HepG2 (cell line): Measurements from ENCODE around the gene SLC15A5. TPM values are rescaled to one million over a fixed set of nuclear protein-coding genes. Genes with fewer than 3 reads are reported as not detected.

Experiments used
- ATAC-seq: fragments of 200-7000 bp; cut with Tn5 transposase; 3 replicates; pipeline ENCODE4 v1.9.1; 2020; ENCODE audit warnings: mild to moderate bottlenecking, moderate library complexity
- BruUV-seq: library from RNA; stranded (reverse); fragments of 400-500 nt; replicated peaks from 2 replicates; lab custom pipeline; 2021; lab: Mats Ljungman, UMichigan
- CTCF ChIA-PET: fragments of 300-600 bp; formaldehyde crosslinking; extraction: SDS; loops from one replicate; lab custom pipeline; 2021; ENCODE audit warnings: low total read pairs, inconsistent platforms, low intra/inter-chr PET ratio; lab: Yijun Ruan, JAX
- POLR2A ChIA-PET: fragments of 350-600 bp; sonication (Branson Sonifier 250); formaldehyde crosslinking; loops from one replicate; lab custom pipeline; 2020; ENCODE audit warnings: antibody characterized with exemption, inconsistent platforms; lab: Yijun Ruan, JAX
- DNase-seq: peaks from one replicate; pipeline ENCODE4 v3.0.0-alpha.2; 2015; ENCODE audit warnings: low spot score
- FAIRE-seq: peaks from 3 replicates; lab custom pipeline; 2011; peaks lifted over from hg19 to GRCh38; lab: Jason Lieb, UNC
- H2AFZ ChIP-seq: one replicate; pipeline ENCODE4 v1.6.1; 2011; ENCODE audit warnings: low read length, inconsistent platforms
- H3K27ac ChIP-seq: fragments of 300-600 bp; 3 replicates; pipeline ENCODE4 v1.8.0; 2011; ENCODE audit warnings: mixed run types, mild to moderate bottlenecking, mixed read lengths, low read length, inconsistent platforms; ENCODE audit not compliant: insufficient read depth; ENCODE audit errors: extremely low read length
- H3K27me3 ChIP-seq, 2 experiments: fragments of 200-600 bp in 1 of 2; 2 replicates in 1 of 2; 3 replicates in 1 of 2; pipeline versions ENCODE4 v1.6.0 to v1.8.0; 2011; ENCODE audit warnings: low read length in 2 of 2, mild to moderate bottlenecking in 2 of 2, moderate library complexity in 2 of 2, inconsistent platforms in 1 of 2; ENCODE audit not compliant: insufficient read depth in 2 of 2, control insufficient read depth in 1 of 2
- H3K36me3 ChIP-seq, 2 experiments: fragments of 200-600 bp in 1 of 2; replicated peaks in 1 of 2; 2 replicates in 1 of 2; 3 replicates in 1 of 2; pipeline versions ENCODE4 v1.5.1 to v1.8.0; 2011; ENCODE audit warnings: low read length in 2 of 2, inconsistent platforms in 1 of 2; ENCODE audit not compliant: insufficient read depth in 2 of 2, control insufficient read depth in 1 of 2
- H3K4me1 ChIP-seq: 2 replicates; pipeline ENCODE4 v1.5.1; 2012; ENCODE audit warnings: low read length, inconsistent platforms; ENCODE audit not compliant: insufficient read depth
- H3K4me2 ChIP-seq: 2 replicates; pipeline ENCODE4 v1.6.0; 2011; ENCODE audit warnings: low read depth, low read length, inconsistent platforms
- H3K4me3 ChIP-seq, 3 experiments: fragments of 200-600 bp in 1 of 3; sonication (generic), shearing (Covaris generic) in 1 of 3; replicated peaks in 1 of 3; 2 replicates each; pipeline ENCODE4 v1.5.1; 2011 to 2016; ENCODE audit warnings: low read length in 3 of 3, inconsistent platforms in 2 of 3, low read depth in 2 of 3, mild to moderate bottlenecking in 2 of 3, control low read depth in 1 of 3, mixed read lengths in 1 of 3; ENCODE audit not compliant: insufficient read depth in 1 of 3
- H3K79me2 ChIP-seq: one replicate; pipeline ENCODE4 v1.6.1; 2011; ENCODE audit warnings: low read length, inconsistent platforms; ENCODE audit not compliant: insufficient read depth
- H3K9ac ChIP-seq: 2 replicates; pipeline ENCODE4 v1.6.0; 2011; ENCODE audit warnings: mild to moderate bottlenecking, low read depth, low read length, inconsistent platforms; ENCODE audit not compliant: insufficient read depth
- H3K9me3 ChIP-seq: 2 replicates; pipeline ENCODE4 v1.5.1; 2012; ENCODE audit warnings: mild to moderate bottlenecking, low read length
- H4K20me1 ChIP-seq: 2 replicates; pipeline ENCODE4 v1.6.0; 2011; ENCODE audit warnings: inconsistent platforms, mild to moderate bottlenecking, low read length, moderate library complexity; ENCODE audit not compliant: insufficient read depth
- GFI1 ChIP-seq: sonication (generic); formaldehyde crosslinking; IDR thresholded peaks from 2 replicates; pipeline ENCODE4 v1.5.0; 2020; ENCODE audit warnings: missing genetic modification reagents, mild to moderate bottlenecking, borderline replicate concordance
- KLF15 ChIP-seq: sonication (generic); formaldehyde crosslinking; IDR thresholded peaks from 2 replicates; pipeline ENCODE4 v1.8.1; 2023; ENCODE audit warnings: borderline replicate concordance, mild to moderate bottlenecking, inconsistent platforms, missing genetic modification reagents, mixed read lengths
- MAFG ChIP-seq: sonication (generic); formaldehyde crosslinking; IDR thresholded peaks from 2 replicates; pipeline ENCODE4 v1.5.1; 2020; ENCODE audit warnings: mild to moderate bottlenecking, missing genetic modification reagents
- MTA3 ChIP-seq: sonication (generic); formaldehyde crosslinking; IDR thresholded peaks from 2 replicates; pipeline ENCODE4 v1.4.0; 2020; ENCODE audit warnings: missing genetic modification reagents
- NFKBIZ ChIP-seq: IDR thresholded peaks from 2 replicates; pipeline ENCODE4 v1.6.1; 2018; ENCODE audit warnings: missing genetic modification reagents, missing compliant biosample characterization
- NR3C1 ChIP-seq: sonication (generic); formaldehyde crosslinking; IDR thresholded peaks from 2 replicates; pipeline ENCODE4 v1.4.0; 2020; ENCODE audit warnings: missing genetic modification reagents
- RXRA ChIP-seq: sonication (generic); formaldehyde crosslinking; IDR thresholded peaks from 2 replicates; pipeline ENCODE4 v1.5.1; 2020; ENCODE audit warnings: missing genetic modification reagents
- SKIL ChIP-seq: sonication (generic); formaldehyde crosslinking; IDR thresholded peaks from 2 replicates; pipeline ENCODE4 v1.8.0; 2022; ENCODE audit warnings: missing genetic modification reagents, mild to moderate bottlenecking, moderate library complexity, borderline replicate concordance
- ZBTB1 ChIP-seq: sonication (generic); formaldehyde crosslinking; IDR thresholded peaks from 2 replicates; pipeline ENCODE4 v1.4.0; 2020; ENCODE audit warnings: missing genetic modification reagents, borderline replicate concordance
- ZBTB43 ChIP-seq: sonication (generic); formaldehyde crosslinking; conservative IDR thresholded peaks from 2 replicates; pipeline ENCODE4 v1.4.0; 2020; ENCODE audit warnings: missing genetic modification reagents
- ZNF10 ChIP-seq: sonication (generic); formaldehyde crosslinking; IDR thresholded peaks from 2 replicates; pipeline ENCODE4 v1.4.0; 2020; ENCODE audit warnings: mild to moderate bottlenecking, low read depth, missing genetic modification reagents, borderline replicate concordance
- ZNF766 ChIP-seq: sonication (generic); formaldehyde crosslinking; IDR thresholded peaks from 2 replicates; pipeline ENCODE4 v1.5.0; 2020; ENCODE audit warnings: missing genetic modification reagents, borderline replicate concordance
- ZNF792 ChIP-seq: IDR thresholded peaks from 2 replicates; pipeline ENCODE4 v1.6.1; 2016
- WGBS: methylation state at CpG from one replicate; pipeline ENCODE4 v1.1.6; 2017; ENCODE audit warnings: low lambda C conversion rate; 5-methylcytosine and 5-hydroxymethylcytosine counted together
- in situ Hi-C: cut with HindIII; loops from 2 replicates; pipeline ENCODE4 v1.10.0; 2017; ENCODE audit warnings: low pct_unique_long_range_greater_than_20kb; ENCODE audit not compliant: extremely low pct_ligation_motif_present
- intact Hi-C: fragments of 100-400 bp; cut with micrococcal nuclease; formaldehyde crosslinking; loops from one replicate; pipeline ENCODE4 v1.10.0; 2022; ENCODE audit not compliant: unreplicated experiment
- polyA plus RNA-seq, 8 experiments: library from polyadenylated mRNA; depleted of rRNA in 3 of 8; stranded (reverse) in 7 of 8; unstranded in 1 of 8; fragments of >200 nt; fragmentation: Illumina TruSeq in 4 of 8; extraction: Trizol in 4 of 8; gene quantifications; 2 replicates each; pipeline versions ENCODE4 v1.2.1 to v1.2.3, GENCODE V29; 2011 to 2016; ENCODE audit warnings: low read depth in 4 of 8, missing spikeins in 1 of 8, mixed read lengths in 1 of 8; ENCODE audit not compliant: insufficient read depth in 1 of 8
- total RNA-seq, 5 experiments: library from RNA; depleted of rRNA; stranded (reverse); fragments of >200 nt; fragmentation: Illumina TruSeq; extraction: Trizol; gene quantifications; 2 replicates each; pipeline ENCODE4 v1.2.3, GENCODE V29; 2016; ENCODE audit warnings: low read depth in 1 of 5
- TF ChIP-seq, protein P1 (sequence below): sonication (generic); formaldehyde crosslinking; IDR thresholded peaks from 2 replicates; pipeline ENCODE4 v1.5.0; 2020; ENCODE audit warnings: missing genetic modification reagents
- TF ChIP-seq, protein P2 (sequence below): IDR thresholded peaks from 2 replicates; pipeline ENCODE4 v1.6.1; 2012; ENCODE audit warnings: inconsistent platforms

SLC15A5 gene
- total and polyA plus RNA-seq, 2 of the 13 experiments (the other 11 are each of a cell fraction or from before 2014, with no cell fraction given) = not detected

- Histone ChIP-seq H4K20me1 (no peaks in the 10 kb centered on the region), H3K27me3 (no peaks in the 10 kb centered on the region), H3K27ac (no peak overlapping the region), H3K4me2 (no peak overlapping the region), H3K9me3 (no peaks in the 10 kb centered on the region), H3K79me2 (no peaks in the 10 kb centered on the region), H3K4me3 (no peak overlapping the region), H3K36me3 (no peaks in the 10 kb centered on the region), H3K4me1 (no peaks in the 10 kb centered on the region), H3K9ac (no peak overlapping the region), H2AFZ (no peak overlapping the region)
- ChIA-PET POLR2A (no interaction called here), CTCF (no interaction called here)
- ATAC-seq (no peak), DNase-seq (no peak), FAIRE-seq (no peak)
- BruUV-seq = no TSS peak
- TF ChIP-seq MAFG (CRISPR knock-in tag) (no peak), RXRA (CRISPR knock-in tag) (no peak), ZNF792 (no peak), SKIL (CRISPR knock-in tag) (no peak), ZBTB1 (CRISPR knock-in tag) (no peak), ZBTB43 (CRISPR knock-in tag) (no peak), NFKBIZ (CRISPR knock-in tag) (no peak), NR3C1 (no peak), ZNF10 (no peak), KLF15 (CRISPR knock-in tag) (no peak), GFI1 (CRISPR knock-in tag) (no peak), MTA3 (CRISPR knock-in tag) (no peak), ZNF766 (CRISPR knock-in tag) (no peak)
- TF ChIP-seq, protein P1, sequence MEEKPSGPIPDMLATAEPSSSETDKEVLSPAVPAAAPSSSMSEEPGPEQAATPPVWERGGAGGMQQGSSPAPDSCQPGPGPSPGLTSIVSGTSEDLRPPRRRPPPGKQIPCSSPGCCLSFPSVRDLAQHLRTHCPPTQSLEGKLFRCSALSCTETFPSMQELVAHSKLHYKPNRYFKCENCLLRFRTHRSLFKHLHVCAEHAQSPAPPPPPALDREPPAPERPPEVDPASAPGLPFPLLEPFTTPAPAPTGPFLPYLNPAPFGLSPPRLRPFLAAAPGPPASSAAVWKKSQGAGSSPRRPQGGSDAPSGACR (CRISPR knock-in tag) = no peak
- TF ChIP-seq, protein P2, sequence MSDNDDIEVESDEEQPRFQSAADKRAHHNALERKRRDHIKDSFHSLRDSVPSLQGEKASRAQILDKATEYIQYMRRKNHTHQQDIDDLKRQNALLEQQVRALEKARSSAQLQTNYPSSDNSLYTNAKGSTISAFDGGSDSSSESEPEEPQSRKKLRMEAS = no peak
- WGBS = 27% methylated on average over 2 of the region's 2 CpGs
- in situ Hi-C loops (no loop called here), intact Hi-C loops (no loop called here)
These were observed 38.8 kb downstream of the SLC15A5 start for GRCh38 chr12:16238661-16239060.
